Calu3 (cell line): Measurements from ENCODE around the gene SLC26A8. TPM values are rescaled to one million over a fixed set of nuclear protein-coding genes. Genes with fewer than 3 reads are reported as not detected.

Experiments
- BruUV-seq: library from RNA; stranded (reverse); fragments of 400-500 nt; replicated peaks from 2 replicates; lab custom pipeline; 2021; lab: Mats Ljungman, UMichigan
- CTCF ChIA-PET: fragments of 300-600 bp; sonication (Branson Sonifier 250); formaldehyde crosslinking; loops from one replicate; lab custom pipeline; 2022; ENCODE audit warnings: antibody characterized with exemption; lab: Charles Lee
- DNase-seq: peaks from one replicate; pipeline ENCODE4 v3.0.0; 2022
- H3K27ac Mint-ChIP-seq: one replicate; pipeline ENCODE4 v1.8.0; 2022; ENCODE audit warnings: mixed read lengths; ENCODE audit not compliant: unreplicated experiment
- H3K27me3 Mint-ChIP-seq: one replicate; pipeline ENCODE4 v1.8.0; 2022; ENCODE audit warnings: mixed read lengths; ENCODE audit not compliant: unreplicated experiment
- H3K36me3 Mint-ChIP-seq: one replicate; pipeline ENCODE4 v1.8.0; 2022; ENCODE audit warnings: mild to moderate bottlenecking, moderate library complexity, mixed read lengths; ENCODE audit not compliant: insufficient read depth, unreplicated experiment
- H3K4me1 Mint-ChIP-seq: one replicate; pipeline ENCODE4 v1.8.0; 2022; ENCODE audit warnings: mild to moderate bottlenecking, low read depth, mixed read lengths; ENCODE audit not compliant: unreplicated experiment
- H3K4me3 Mint-ChIP-seq: one replicate; pipeline ENCODE4 v1.8.0; 2022; ENCODE audit warnings: mild to moderate bottlenecking, low read depth, moderate library complexity, mixed read lengths; ENCODE audit not compliant: unreplicated experiment
- H3K9me3 Mint-ChIP-seq: one replicate; pipeline ENCODE4 v1.8.0; 2022; ENCODE audit warnings: low read depth, mixed read lengths; ENCODE audit not compliant: unreplicated experiment
- intact Hi-C: fragments of 100-400 bp; cut with micrococcal nuclease; formaldehyde crosslinking; loops from one replicate; pipeline ENCODE4 v1.10.0; 2022; ENCODE audit not compliant: unreplicated experiment
- total RNA-seq: library from RNA; stranded (reverse); gene quantifications from 2 replicates; pipeline ENCODE4 v1.2.3, GENCODE V29; 2022
- TF ChIP-seq, protein P1 (sequence below): fragments of 200-600 bp; IDR thresholded peaks from one replicate; pipeline ENCODE4 v1.8.0; 2022; ENCODE audit warnings: antibody characterized with exemption; ENCODE audit not compliant: unreplicated experiment

SLC26A8 gene
- total RNA-seq, 1 experiment from 2014 or later: not detected

DNA sequence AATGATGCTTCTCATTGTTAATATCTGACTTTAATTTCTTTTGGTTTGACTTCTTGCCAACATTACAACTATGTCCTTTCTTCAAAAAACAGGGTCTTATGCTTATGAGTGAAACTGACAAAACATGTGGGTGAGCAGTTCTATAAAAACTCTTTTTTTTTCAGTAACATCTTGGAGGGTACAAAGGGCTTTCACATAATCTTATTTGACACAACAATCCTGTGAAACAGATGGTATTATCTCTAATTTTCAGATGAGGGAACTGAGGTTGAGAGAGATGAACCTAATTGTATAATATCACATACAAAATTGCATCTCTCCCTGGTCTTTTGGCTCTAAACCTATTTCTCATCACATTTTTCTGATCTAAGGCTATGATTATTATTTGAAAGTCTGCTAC is 41.5 kb upstream of the SLC26A8 start:
- TF ChIP-seq, protein P1, sequence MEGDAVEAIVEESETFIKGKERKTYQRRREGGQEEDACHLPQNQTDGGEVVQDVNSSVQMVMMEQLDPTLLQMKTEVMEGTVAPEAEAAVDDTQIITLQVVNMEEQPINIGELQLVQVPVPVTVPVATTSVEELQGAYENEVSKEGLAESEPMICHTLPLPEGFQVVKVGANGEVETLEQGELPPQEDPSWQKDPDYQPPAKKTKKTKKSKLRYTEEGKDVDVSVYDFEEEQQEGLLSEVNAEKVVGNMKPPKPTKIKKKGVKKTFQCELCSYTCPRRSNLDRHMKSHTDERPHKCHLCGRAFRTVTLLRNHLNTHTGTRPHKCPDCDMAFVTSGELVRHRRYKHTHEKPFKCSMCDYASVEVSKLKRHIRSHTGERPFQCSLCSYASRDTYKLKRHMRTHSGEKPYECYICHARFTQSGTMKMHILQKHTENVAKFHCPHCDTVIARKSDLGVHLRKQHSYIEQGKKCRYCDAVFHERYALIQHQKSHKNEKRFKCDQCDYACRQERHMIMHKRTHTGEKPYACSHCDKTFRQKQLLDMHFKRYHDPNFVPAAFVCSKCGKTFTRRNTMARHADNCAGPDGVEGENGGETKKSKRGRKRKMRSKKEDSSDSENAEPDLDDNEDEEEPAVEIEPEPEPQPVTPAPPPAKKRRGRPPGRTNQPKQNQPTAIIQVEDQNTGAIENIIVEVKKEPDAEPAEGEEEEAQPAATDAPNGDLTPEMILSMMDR: no peak
- intact Hi-C loops: loop anchor here (5.0 kb wide), 1 partner anchor 39 kb away; the partner anchor contains the start of gene MAPK14
- peaks cover 47% of the 10 kb centered on the region for H3K4me1 Mint-ChIP-seq
- no peaks in the 10 kb centered on the region for H3K36me3 Mint-ChIP-seq
- H3K9me3 Mint-ChIP-seq: peaks cover 3% of the 10 kb centered on the region
- H3K27ac Mint-ChIP-seq: no peak overlapping the region
- BruUV-seq: no TSS peak
- CTCF ChIA-PET: no interaction called here
- no peaks in the 10 kb centered on the region for H3K27me3 Mint-ChIP-seq
- no peak for DNase-seq
- H3K4me3 Mint-ChIP-seq: peak overlapping the region; percentile 6

DNA sequence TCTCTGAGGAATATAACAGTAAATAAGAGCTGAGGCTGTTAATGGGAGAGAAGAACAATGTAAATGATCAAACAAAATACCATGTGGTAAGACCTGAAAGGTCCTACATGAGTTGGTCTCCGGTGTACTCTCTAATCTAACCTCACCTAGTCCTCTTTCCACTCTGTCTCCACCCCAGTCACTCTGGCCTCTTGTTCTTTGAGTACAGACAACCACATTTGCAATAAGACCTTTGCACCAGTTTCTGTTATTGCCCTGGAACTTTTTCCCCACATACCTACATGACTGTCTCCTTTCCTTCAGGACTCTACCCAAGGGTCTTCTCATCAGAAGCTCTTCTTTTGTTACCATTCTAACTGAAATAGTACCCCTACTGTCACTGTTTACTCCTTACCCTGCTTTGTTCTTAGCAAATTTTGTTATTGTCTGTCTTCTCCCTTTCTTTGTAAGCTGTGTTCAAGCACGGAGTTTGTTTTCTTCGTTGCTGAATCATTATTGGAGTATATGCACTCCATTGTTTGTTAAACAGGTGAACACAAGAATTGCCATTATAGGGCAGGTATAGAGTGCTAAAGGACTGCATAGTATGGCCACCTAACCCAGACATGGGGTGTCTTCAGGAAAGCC is 40.4 kb upstream of the SLC26A8 start:
- H3K9me3 Mint-ChIP-seq: peaks cover 3% of the 10 kb centered on the region
- H3K27ac Mint-ChIP-seq: no peak overlapping the region
- DNase-seq: no peak
- BruUV-seq: no TSS peak
- intact Hi-C loops: loop anchor here (5.0 kb wide), 1 partner anchor 38 kb away; the partner anchor contains the start of gene MAPK14
- TF ChIP-seq, protein P1: no peak
- no peaks in the 10 kb centered on the region for H3K36me3 Mint-ChIP-seq
- no peaks in the 10 kb centered on the region for H3K27me3 Mint-ChIP-seq
- H3K4me3 Mint-ChIP-seq: no peak overlapping the region
- H3K4me1 Mint-ChIP-seq: peaks cover 47% of the 10 kb centered on the region
- CTCF ChIA-PET: no interaction called here

- H3K4me3 Mint-ChIP-seq: no peak overlapping the region
- H3K27me3 Mint-ChIP-seq: no peaks in the 10 kb centered on the region
- BruUV-seq: no TSS peak
- DNase-seq: peak; percentile 7
- TF ChIP-seq, protein P1: no peak
- peaks cover 3% of the 10 kb centered on the region for H3K9me3 Mint-ChIP-seq
- intact Hi-C loops: no loop called here
- CTCF ChIA-PET: no interaction called here
- peaks cover 43% of the 10 kb centered on the region for H3K4me1 Mint-ChIP-seq
- no peaks in the 10 kb centered on the region for H3K36me3 Mint-ChIP-seq
- no peak overlapping the region for H3K27ac Mint-ChIP-seq
These were observed 39.0 kb upstream of the SLC26A8 start for GRCh38 chr6:36063318-36064060.

- H3K27me3 Mint-ChIP-seq: no peaks in the 10 kb centered on the region
- DNase-seq: no peak
- no peak overlapping the region for H3K27ac Mint-ChIP-seq
- no TSS peak for BruUV-seq
- CTCF ChIA-PET: no interaction called here
- H3K4me1 Mint-ChIP-seq: peaks cover 30% of the 10 kb centered on the region
- TF ChIP-seq, protein P1: no peak
- intact Hi-C loops: no loop called here
- H3K4me3 Mint-ChIP-seq: no peak overlapping the region
- H3K9me3 Mint-ChIP-seq: no peaks in the 10 kb centered on the region
- H3K36me3 Mint-ChIP-seq: no peaks in the 10 kb centered on the region
These were observed 37.8 kb upstream of the SLC26A8 start for GRCh38 chr6:36062247-36062646.
